Measurements from ENCODE around the gene OCA2. TPM values are rescaled to one million over a fixed set of nuclear protein-coding genes. Genes with fewer than 3 reads are reported as not detected.

OCA2 gene
- total RNA-seq, 1 experiment from 2014 or later, result 0.57 TPM

DNA sequence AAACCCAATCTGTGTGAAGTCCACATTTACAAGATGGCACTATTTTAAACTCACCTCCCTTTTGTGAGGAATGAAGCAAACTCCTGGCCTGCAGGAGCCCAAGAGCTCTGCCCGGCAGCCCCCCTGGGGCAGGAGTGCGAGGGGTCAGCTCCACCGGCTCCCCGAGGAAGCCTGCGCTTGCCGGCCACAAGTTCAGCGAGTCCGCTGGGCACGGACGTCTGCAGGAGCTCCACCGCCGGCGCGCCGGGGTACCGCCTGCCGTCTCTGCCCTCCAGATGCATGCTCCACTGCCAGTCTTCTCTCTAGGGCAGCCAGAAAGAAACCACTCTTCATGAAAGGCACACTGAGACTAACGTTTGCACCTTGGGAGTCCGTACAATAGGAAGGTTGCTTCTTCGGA lies 17.5 kb downstream of the OCA2 start:
- Histone ChIP-seq H3K4me3 (ENCODE audit: low read depth, low read length) (no peak overlapping the region), H3K4me1 (peaks cover 13% of the 10 kb centered on the region), H3K27me3 (replicated peaks; ENCODE audit: control insufficient read depth, insufficient read depth, low read length) (no peaks in the 10 kb centered on the region), H3K9me3 (no peaks in the 10 kb centered on the region), H3K36me3 (ENCODE audit: control insufficient read depth, insufficient read depth, low read length) (no peaks in the 10 kb centered on the region)
- Mint-ChIP-seq H3K36me3 (ENCODE audit: insufficient read depth, unreplicated experiment) (no peaks in the 10 kb centered on the region), H3K27me3 (ENCODE audit: insufficient read depth, unreplicated experiment) (no peaks in the 10 kb centered on the region), H3K9me3 (ENCODE audit: unreplicated experiment) (no peaks in the 10 kb centered on the region), H3K27ac (ENCODE audit: unreplicated experiment) (no peak overlapping the region), H3K4me3 (ENCODE audit: unreplicated experiment) (no peak overlapping the region), H3K4me1 (ENCODE audit: low read depth, unreplicated experiment) (no peaks in the 10 kb centered on the region)
- CTCF ChIA-PET, result no interaction called here
- POLR2A ChIA-PET, result no interaction called here
- TF ChIP-seq, protein P1, sequence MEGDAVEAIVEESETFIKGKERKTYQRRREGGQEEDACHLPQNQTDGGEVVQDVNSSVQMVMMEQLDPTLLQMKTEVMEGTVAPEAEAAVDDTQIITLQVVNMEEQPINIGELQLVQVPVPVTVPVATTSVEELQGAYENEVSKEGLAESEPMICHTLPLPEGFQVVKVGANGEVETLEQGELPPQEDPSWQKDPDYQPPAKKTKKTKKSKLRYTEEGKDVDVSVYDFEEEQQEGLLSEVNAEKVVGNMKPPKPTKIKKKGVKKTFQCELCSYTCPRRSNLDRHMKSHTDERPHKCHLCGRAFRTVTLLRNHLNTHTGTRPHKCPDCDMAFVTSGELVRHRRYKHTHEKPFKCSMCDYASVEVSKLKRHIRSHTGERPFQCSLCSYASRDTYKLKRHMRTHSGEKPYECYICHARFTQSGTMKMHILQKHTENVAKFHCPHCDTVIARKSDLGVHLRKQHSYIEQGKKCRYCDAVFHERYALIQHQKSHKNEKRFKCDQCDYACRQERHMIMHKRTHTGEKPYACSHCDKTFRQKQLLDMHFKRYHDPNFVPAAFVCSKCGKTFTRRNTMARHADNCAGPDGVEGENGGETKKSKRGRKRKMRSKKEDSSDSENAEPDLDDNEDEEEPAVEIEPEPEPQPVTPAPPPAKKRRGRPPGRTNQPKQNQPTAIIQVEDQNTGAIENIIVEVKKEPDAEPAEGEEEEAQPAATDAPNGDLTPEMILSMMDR (IDR thresholded peaks at IDR 0.05; ENCODE audit: insufficient read depth in 1 of 2, low read depth in 1 of 2, low read length in 1 of 2, severe bottlenecking in 1 of 2, unreplicated experiment in 1 of 2), result no peak
- intact Hi-C loops (cut with micrococcal nuclease; ENCODE audit: unreplicated experiment), result no loop called here
- no TSS peak for BruUV-seq (replicated peaks)
- no peak for DNase-seq

DNA sequence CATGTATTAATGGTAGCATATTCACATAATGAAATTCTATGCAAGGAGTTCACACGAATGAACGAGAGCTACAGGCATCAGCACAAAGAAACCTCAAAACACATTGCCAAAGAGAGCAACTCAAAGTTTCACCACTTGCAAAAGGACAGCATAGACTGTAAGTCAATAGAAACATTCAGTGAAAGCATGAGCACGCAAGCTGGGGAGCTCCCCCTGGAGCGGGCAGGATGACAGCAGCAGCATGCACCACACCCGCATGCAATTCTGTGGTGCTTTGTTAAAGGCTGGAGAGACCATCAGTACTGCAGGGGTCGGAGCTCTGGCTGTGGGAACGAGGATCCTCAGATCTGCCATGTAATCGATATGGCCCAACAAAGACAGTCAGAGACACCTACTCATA lies 18.7 kb downstream of the OCA2 start:
- ChIA-PET POLR2A (no interaction called here), CTCF (interaction anchor here (0.6 kb wide), 1 partner anchor 46 kb away, joined by 3 read pairs; no protein-coding TSS in a partner anchor)
- Mint-ChIP-seq H3K27me3 (ENCODE audit: insufficient read depth, unreplicated experiment) (no peaks in the 10 kb centered on the region), H3K4me3 (ENCODE audit: unreplicated experiment) (no peak overlapping the region), H3K27ac (ENCODE audit: unreplicated experiment) (no peak overlapping the region), H3K36me3 (ENCODE audit: insufficient read depth, unreplicated experiment) (no peaks in the 10 kb centered on the region), H3K4me1 (ENCODE audit: low read depth, unreplicated experiment) (no peaks in the 10 kb centered on the region), H3K9me3 (ENCODE audit: unreplicated experiment) (no peaks in the 10 kb centered on the region)
- H3K4me1 ChIP-seq, result peaks cover 13% of the 10 kb centered on the region
- no peaks in the 10 kb centered on the region for H3K27me3 ChIP-seq (replicated peaks; ENCODE audit: control insufficient read depth, insufficient read depth, low read length)
- H3K9me3 ChIP-seq, result no peaks in the 10 kb centered on the region
- TF ChIP-seq, protein P1 (IDR thresholded peaks at IDR 0.05; ENCODE audit: insufficient read depth in 1 of 2, low read depth in 1 of 2, low read length in 1 of 2, severe bottlenecking in 1 of 2, unreplicated experiment in 1 of 2), result no peak
- intact Hi-C loops (cut with micrococcal nuclease; ENCODE audit: unreplicated experiment), result no loop called here
- no peak overlapping the region for H3K4me3 ChIP-seq (ENCODE audit: low read depth, low read length)
- no peak for DNase-seq
- BruUV-seq (replicated peaks), result no TSS peak
- no peaks in the 10 kb centered on the region for H3K36me3 ChIP-seq (ENCODE audit: control insufficient read depth, insufficient read depth, low read length)

DNA sequence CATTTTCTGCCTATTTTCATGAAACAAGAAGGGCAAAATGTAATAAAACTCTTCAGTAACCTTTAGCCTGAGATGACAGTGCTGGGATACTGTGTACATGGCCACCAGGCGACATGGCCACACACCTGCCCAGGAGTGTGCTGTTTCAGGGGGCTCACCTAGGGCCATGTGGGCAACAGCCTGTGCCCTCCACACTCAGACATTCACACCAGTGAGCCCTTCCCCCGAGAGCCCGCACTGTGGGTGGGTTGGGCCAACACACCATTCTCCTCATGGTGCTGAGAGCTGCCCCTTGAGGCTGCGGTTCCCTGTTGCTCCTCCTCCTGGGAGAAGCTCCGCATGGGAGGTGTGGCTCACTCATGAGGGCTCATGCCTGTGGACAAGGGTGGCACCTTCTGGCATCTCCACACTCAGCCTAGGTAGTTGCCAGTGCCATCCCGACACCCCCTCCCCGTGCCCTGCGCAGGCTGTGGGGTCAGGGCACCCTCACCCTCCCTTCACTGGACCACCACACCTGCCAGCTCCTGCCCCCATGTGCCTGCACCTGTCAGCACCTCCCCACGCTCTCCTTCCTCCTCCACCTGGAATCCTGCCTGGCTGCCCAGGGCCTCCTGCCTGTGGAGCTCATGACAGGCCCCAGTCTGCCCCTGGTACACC lies 19.7 kb downstream of the OCA2 start:
- ChIA-PET CTCF (interaction anchor here (0.7 kb wide), 1 partner anchor 290 kb away, joined by 3 read pairs; no protein-coding TSS in a partner anchor), POLR2A (no interaction called here)
- peaks cover 13% of the 10 kb centered on the region for H3K4me1 ChIP-seq
- no peak overlapping the region for H3K27ac Mint-ChIP-seq (ENCODE audit: unreplicated experiment)
- intact Hi-C loops (cut with micrococcal nuclease; ENCODE audit: unreplicated experiment), result no loop called here
- no peaks in the 10 kb centered on the region for H3K4me1 Mint-ChIP-seq (ENCODE audit: low read depth, unreplicated experiment)
- TF ChIP-seq, protein P1 (IDR thresholded peaks at IDR 0.05; ENCODE audit: insufficient read depth in 1 of 2, low read depth in 1 of 2, low read length in 1 of 2, severe bottlenecking in 1 of 2, unreplicated experiment in 1 of 2), result no peak
- BruUV-seq (replicated peaks), result no TSS peak
- H3K9me3 Mint-ChIP-seq (ENCODE audit: unreplicated experiment), result no peaks in the 10 kb centered on the region
- H3K4me3 ChIP-seq (ENCODE audit: low read depth, low read length), result no peak overlapping the region
- H3K36me3 ChIP-seq (ENCODE audit: control insufficient read depth, insufficient read depth, low read length), result no peaks in the 10 kb centered on the region
- no peak for DNase-seq
- no peak overlapping the region for H3K4me3 Mint-ChIP-seq (ENCODE audit: unreplicated experiment)
- H3K36me3 Mint-ChIP-seq (ENCODE audit: insufficient read depth, unreplicated experiment), result no peaks in the 10 kb centered on the region
- no peaks in the 10 kb centered on the region for H3K9me3 ChIP-seq
- no peaks in the 10 kb centered on the region for H3K27me3 ChIP-seq (replicated peaks; ENCODE audit: control insufficient read depth, insufficient read depth, low read length)
- no peaks in the 10 kb centered on the region for H3K27me3 Mint-ChIP-seq (ENCODE audit: insufficient read depth, unreplicated experiment)

Data from Caco-2 (cell line).